Fibroblast of mammary gland (primary cell): ENCODE results near the gene TMEM106C.

Experiments
- DNase-seq: peaks from one replicate; pipeline ENCODE4 v3.0.0-alpha.2; 2010; ENCODE audit warnings: low read depth
- H3K4me3 ChIP-seq: 2 replicates; pipeline ENCODE4 v1.5.1; 2011; ENCODE audit warnings: low read depth, mild to moderate bottlenecking, low read length, moderate library complexity; ENCODE audit not compliant: control insufficient read depth
- TF ChIP-seq, protein P1 (sequence below): conservative IDR thresholded peaks from 2 replicates; pipeline ENCODE4 v1.5.1; 2011; ENCODE audit warnings: low read depth, low read length, inconsistent platforms; ENCODE audit not compliant: control insufficient read depth, insufficient read depth

Gene TMEM106C

DNA sequence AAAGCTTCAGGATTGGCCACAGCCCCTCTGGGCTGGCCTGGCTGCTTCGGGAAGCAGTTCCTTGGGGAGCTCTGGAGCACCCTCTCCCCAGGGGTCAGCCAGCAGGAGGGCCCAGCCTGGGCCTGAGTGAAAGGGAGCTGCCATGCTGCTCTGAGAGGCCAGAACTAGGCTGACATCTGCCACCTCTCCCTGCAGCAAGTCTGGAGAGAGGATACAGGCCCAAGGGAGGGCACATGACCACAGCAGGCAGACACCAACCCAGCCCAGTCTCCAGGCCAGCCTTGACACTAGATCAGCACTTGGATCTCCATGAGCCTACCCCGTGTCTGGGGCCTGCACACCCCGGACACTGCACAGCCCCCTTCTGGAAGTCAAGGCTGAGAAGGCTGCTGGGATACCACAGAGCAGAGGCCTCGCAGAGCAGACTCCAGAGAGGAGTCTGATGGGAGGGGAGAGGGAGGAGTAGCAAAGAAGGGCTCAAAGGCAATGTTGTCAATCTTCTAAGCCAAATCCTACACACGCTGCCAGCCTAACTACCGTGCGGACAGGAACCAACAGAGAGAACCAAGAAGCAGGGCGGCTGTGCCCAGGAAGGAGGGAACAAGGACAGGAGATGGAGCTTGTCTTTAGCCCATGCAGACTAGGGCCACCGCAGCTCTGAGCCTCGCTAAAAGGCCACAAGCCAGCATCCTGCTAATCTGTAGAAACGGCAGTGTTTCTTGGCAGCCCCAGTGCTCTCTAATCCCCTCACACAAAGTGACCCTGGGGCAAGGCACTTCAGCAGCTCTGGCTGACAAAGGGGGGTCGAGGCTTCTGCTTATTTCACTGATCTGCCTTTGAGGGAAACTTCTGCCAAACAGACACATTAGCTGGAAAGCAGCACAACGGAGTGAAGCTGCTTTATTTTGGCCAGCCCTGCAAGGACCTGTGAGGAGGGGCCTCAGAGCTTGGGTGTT, 28.0 kb downstream of the TMEM106C start:
- TF ChIP-seq, protein P1, sequence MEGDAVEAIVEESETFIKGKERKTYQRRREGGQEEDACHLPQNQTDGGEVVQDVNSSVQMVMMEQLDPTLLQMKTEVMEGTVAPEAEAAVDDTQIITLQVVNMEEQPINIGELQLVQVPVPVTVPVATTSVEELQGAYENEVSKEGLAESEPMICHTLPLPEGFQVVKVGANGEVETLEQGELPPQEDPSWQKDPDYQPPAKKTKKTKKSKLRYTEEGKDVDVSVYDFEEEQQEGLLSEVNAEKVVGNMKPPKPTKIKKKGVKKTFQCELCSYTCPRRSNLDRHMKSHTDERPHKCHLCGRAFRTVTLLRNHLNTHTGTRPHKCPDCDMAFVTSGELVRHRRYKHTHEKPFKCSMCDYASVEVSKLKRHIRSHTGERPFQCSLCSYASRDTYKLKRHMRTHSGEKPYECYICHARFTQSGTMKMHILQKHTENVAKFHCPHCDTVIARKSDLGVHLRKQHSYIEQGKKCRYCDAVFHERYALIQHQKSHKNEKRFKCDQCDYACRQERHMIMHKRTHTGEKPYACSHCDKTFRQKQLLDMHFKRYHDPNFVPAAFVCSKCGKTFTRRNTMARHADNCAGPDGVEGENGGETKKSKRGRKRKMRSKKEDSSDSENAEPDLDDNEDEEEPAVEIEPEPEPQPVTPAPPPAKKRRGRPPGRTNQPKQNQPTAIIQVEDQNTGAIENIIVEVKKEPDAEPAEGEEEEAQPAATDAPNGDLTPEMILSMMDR, result no peak
- H3K4me3 ChIP-seq, result no peak overlapping the region
- DNase-seq, result no peak

DNA sequence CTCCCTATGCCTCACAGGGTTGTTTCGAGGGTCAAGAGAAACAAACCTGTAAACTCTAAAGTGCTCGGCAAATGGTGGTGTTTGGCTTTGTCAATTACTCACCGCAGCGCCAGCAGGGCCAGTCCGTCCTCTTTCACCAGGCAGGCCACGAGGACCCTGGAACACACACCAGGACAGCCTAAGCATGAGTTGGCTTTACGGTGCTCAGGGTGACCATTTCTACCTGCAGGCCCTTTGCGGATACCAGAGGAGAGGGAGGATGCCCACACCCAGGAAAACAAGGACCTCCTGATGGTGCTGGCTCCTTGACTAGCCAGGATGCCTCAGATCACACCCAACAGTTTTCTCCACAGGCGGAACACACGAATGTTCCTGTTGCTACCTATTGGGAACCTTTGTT, 29.4 kb downstream of the TMEM106C start:
- no peak overlapping the region for H3K4me3 ChIP-seq
- no peak for DNase-seq
- TF ChIP-seq, protein P1, result no peak

DNA sequence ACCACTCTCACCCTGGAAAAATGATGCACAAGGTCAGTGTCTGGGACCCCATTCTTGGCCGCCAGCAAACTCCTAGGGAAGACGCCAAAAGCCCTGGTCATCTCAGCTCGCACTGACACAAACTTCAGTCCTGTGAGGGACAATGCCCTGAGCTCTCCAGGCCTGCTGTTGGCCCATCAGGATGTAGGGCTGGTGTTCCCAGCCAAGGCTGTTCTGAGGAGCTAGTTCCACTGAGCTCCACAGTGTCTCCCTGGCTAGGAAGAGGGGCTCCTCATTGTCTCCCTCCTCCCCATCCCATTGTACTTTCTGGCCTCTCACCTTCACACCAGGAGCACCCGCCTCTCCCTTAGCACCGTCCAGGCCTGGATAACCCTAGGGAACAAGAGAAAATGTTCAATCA, 30.1 kb downstream of the TMEM106C start:
- no peak for DNase-seq
- TF ChIP-seq, protein P1, result no peak

DNA sequence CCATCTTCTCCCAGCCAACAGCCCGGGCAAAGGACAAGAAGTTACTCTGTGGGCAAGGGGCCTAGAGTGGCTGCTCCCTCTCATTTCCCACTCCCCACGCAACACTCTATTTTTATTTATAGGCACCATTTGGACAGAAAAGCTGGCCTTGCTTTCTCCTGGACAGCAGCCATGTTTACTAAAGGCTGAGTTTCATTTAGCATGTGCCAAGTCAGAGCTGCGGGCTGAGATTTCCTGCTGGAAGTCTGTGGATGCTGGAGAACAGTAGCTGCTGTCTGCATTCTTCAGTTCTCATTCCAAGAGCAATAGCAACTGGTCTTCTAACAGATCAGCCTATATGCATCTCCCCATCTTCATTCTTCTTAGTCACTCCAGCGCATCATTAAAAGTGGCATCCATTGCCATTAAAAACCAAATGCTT, 32.6 kb downstream of the TMEM106C start:
- peak; percentile 58 for DNase-seq
- TF ChIP-seq, protein P1, result no peak
- no peak overlapping the region for H3K4me3 ChIP-seq

More for the DNA sequence above, 30.1 kb downstream of the TMEM106C start:
- no peak overlapping the region for H3K4me3 ChIP-seq

DNA sequence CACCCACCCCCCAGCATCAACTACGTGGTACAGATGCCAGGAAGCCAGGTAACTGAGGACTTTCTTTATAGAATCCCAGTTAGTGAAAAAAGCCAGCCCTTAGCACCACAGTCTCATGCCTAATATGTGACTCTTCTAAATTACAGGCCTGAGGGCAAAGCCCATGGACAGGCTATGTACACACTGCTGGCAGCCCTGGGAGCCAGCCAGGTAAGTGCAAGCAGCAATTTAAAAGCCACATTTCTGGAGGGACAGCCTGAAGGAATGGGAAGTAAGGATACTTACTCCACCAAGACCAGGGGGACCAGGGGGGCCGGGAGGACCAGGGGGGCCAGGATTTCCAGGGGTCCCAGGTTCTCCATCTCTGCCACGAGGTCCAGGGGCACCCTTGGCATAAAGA, 33.9 kb downstream of the TMEM106C start:
- no peak for DNase-seq
- no peak overlapping the region for H3K4me3 ChIP-seq
- TF ChIP-seq, protein P1, result no peak

DNA sequence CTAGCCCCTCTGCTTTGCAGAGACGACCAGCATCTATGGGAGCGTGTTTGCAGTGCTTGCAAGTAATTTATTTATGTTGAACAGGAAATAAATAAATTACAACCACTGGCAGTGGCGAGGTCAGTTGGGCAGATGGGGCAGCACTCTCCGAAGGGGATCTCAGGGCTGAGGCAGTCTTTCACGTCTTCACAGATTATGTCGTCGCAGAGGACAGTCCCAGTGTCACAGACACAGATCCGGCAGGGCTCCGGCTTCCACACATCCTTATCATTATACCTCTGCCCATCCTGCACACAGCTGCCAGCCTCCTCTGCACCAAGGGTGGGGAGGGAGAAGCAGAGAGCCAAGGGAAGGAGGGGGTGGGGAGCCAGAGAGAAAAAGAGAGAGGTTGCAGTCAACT, 36.4 kb downstream of the TMEM106C start:
- TF ChIP-seq, protein P1, result no peak
- no peak for DNase-seq

More for the DNA sequence above, 36.4 kb downstream of the TMEM106C start:
- no peak overlapping the region for H3K4me3 ChIP-seq
